GM10248 (cell line): ENCODE measurements around the gene TET3.
A peak's percentile ranks its signal among the peaks of the same experiment; 100 is the strongest.

Experiments
- CTCF ChIA-PET: fragments of 300-600 bp; sonication (Branson Sonifier 250); formaldehyde crosslinking; extraction: SDS; loops from one replicate; lab custom pipeline; 2021; ENCODE audit warnings: antibody characterized with exemption; lab: Yijun Ruan, JAX
- POLR2A ChIA-PET: fragments of 350-650 bp; sonication (Branson Sonifier 250); formaldehyde crosslinking; extraction: SDS; loops from one replicate; lab custom pipeline; 2020; ENCODE audit warnings: antibody characterized with exemption; lab: Yijun Ruan, JAX
- DNase-seq: peaks from one replicate; pipeline ENCODE4 v3.0.0; 2012; ENCODE audit errors: extremely low spot score
- CTCF ChIP-seq: IDR thresholded peaks from 2 replicates; pipeline ENCODE4 v1.5.1; 2012; ENCODE audit warnings: mild to moderate bottlenecking, low read depth; ENCODE audit errors: extremely low read depth, missing control alignments, control extremely low read depth

TET3 gene

GRCh38 chr2:73964223-73964622 lies 20.5 kb upstream of the TET3 start:
- ChIA-PET POLR2A (interaction anchor here (1.2 to 1.3 kb wide), 2 partner anchors 9 to 24 kb away, joined by 3 read pairs; no protein-coding TSS in a partner anchor), CTCF (interaction anchor here (0.8 to 2.7 kb wide), 6 partner anchors 10 to 43 kb away, joined by 3 to 14 read pairs (median 4); no protein-coding TSS in a partner anchor)

GRCh38 chr2:73965053-73965452 lies 19.7 kb upstream of the TET3 start:
- no peak for TF ChIP-seq CTCF
- CTCF ChIA-PET, result interaction anchor here (0.7 to 2.7 kb wide), 8 partner anchors 11 to 44 kb away, joined by 3 to 14 read pairs (median 5); no protein-coding TSS in a partner anchor
- DNase-seq, result no peak
- POLR2A ChIA-PET, result interaction anchor here (1.3 kb wide), 1 partner anchor 10 kb away, joined by 3 read pairs; no protein-coding TSS in a partner anchor

More at GRCh38 chr2:73964223-73964622, 20.5 kb upstream of the TET3 start:
- no peak for TF ChIP-seq CTCF
- DNase-seq, result no peak

- no peak for DNase-seq
- TF ChIP-seq CTCF, result no peak
- ChIA-PET CTCF (interaction anchor here (1.0 to 3.1 kb wide), 4 partner anchors 8 to 19 kb away, joined by 3 to 8 read pairs (median 6); no protein-coding TSS in a partner anchor), POLR2A (interaction anchor here (0.6 to 0.7 kb wide), 4 partner anchors 20 to 184 kb away, joined by 3 to 7 read pairs (median 4); no protein-coding TSS in a partner anchor)
Measured at GRCh38 chr2:73968357-73968937, 16.3 kb upstream of the TET3 start.

GRCh38 chr2:73969356-73969755 lies 15.4 kb upstream of the TET3 start:
- no peak for DNase-seq
- ChIA-PET POLR2A (interaction anchor here (1.4 kb wide), 1 partner anchor 11 kb away, joined by 3 read pairs; no protein-coding TSS in a partner anchor), CTCF (interaction anchor here (1.0 to 3.1 kb wide), 4 partner anchors 9 to 57 kb away, joined by 3 to 15 read pairs (median 6); no protein-coding TSS in a partner anchor)
- no peak for TF ChIP-seq CTCF

GRCh38 chr2:73970141-73970803 lies 14.4 kb upstream of the TET3 start:
- no peak for TF ChIP-seq CTCF
- ChIA-PET CTCF (interaction anchor here (0.8 to 3.1 kb wide), 10 partner anchors 10 to 178 kb away, joined by 3 to 15 read pairs (median 3); no protein-coding TSS in a partner anchor), POLR2A (interaction anchor here (1.4 kb wide), 1 partner anchor 10 kb away, joined by 3 read pairs; no protein-coding TSS in a partner anchor)
- DNase-seq, result no peak

GRCh38 chr2:73970850-73971471 lies 13.7 kb upstream of the TET3 start:
- TF ChIP-seq CTCF, result no peak
- peak; percentile 55 for DNase-seq
- ChIA-PET POLR2A (interaction anchor here (0.7 kb wide), 1 partner anchor 37 kb away, joined by 3 read pairs; no protein-coding TSS in a partner anchor), CTCF (interaction anchor here (0.9 to 3.1 kb wide), 7 partner anchors 10 to 177 kb away, joined by 3 to 15 read pairs (median 3); no protein-coding TSS in a partner anchor)
